ENCODE data around the gene LIPH.
"Not testable (repeated sequence)": the region's sequence is repeated elsewhere in the genome, so short reads cannot be mapped to it uniquely, and the experiment has no call there.

The LIPH gene

GRCh38 chr3:185552358-185552877 is at the start of gene LIPH:
TSS of gene LIPH (minus strand) at chr3:185552588. CDS start at chr3:185552471, 117 bp downstream.
- peak; percentile 3 for DNase-seq

- no peak for DNase-seq
Observed at GRCh38 chr3:185595526-185595925, 43.1 kb upstream of the LIPH start.

GRCh38 chr3:185594073-185594472 is 41.7 kb upstream of the LIPH start:
- DNase-seq = no peak

- DNase-seq = no peak
Observed at GRCh38 chr3:185586686-185587039, 34.3 kb upstream of the LIPH start.

GRCh38 chr3:185585859-185586685 is 33.7 kb upstream of the LIPH start, which contains the start of gene SENP2:
TSS of gene SENP2 (plus strand) at chr3:185586295. CDS start at chr3:185586414, 119 bp downstream.
- peak; percentile 99 for DNase-seq

- DNase-seq = no peak
Observed at GRCh38 chr3:185585518-185585858, 33.1 kb upstream of the LIPH start.

- no peak for DNase-seq
Observed at GRCh38 chr3:185584686-185585085, 32.3 kb upstream of the LIPH start.

GRCh38 chr3:185583925-185584324 is 31.5 kb upstream of the LIPH start:
- DNase-seq = no peak

GRCh38 chr3:185582871-185583270 is 30.5 kb upstream of the LIPH start:
- no peak for DNase-seq

GRCh38 chr3:185582236-185582635 is 29.8 kb upstream of the LIPH start:
- DNase-seq = no peak

GRCh38 chr3:185575108-185575869 is 22.9 kb upstream of the LIPH start:
- peak; percentile 3 for DNase-seq

- DNase-seq = no peak
Observed at GRCh38 chr3:185572183-185572582, 19.8 kb upstream of the LIPH start.

- no peak for DNase-seq
Observed at GRCh38 chr3:185561958-185562357, 9.6 kb upstream of the LIPH start.

GRCh38 chr3:185561374-185561943 is 9.1 kb upstream of the LIPH start:
- DNase-seq = no peak

- DNase-seq = no peak
Observed at GRCh38 chr3:185560676-185561075, 8.3 kb upstream of the LIPH start.

GRCh38 chr3:185559706-185560090 is 7.3 kb upstream of the LIPH start:
- DNase-seq = no peak

- no peak for DNase-seq
Observed at GRCh38 chr3:185558395-185558794, 6.0 kb upstream of the LIPH start.

- DNase-seq = not testable (repeated sequence)
Observed at GRCh38 chr3:185556640-185557039, 4.3 kb upstream of the LIPH start.

GRCh38 chr3:185555860-185556347 is 3.5 kb upstream of the LIPH start:
- no peak for DNase-seq

GRCh38 chr3:185555101-185555501 is 2.7 kb upstream of the LIPH start:
- DNase-seq = no peak

- no peak for DNase-seq
Observed at GRCh38 chr3:185549651-185550111, 2.7 kb downstream of the LIPH start.

- no peak for DNase-seq
Observed at GRCh38 chr3:185549122-185549521, 3.3 kb downstream of the LIPH start.

- DNase-seq = no peak
Observed at GRCh38 chr3:185540695-185541094, 11.7 kb downstream of the LIPH start.

All from stimulated activated naive CD4-positive, alpha-beta T cell treated with Interleukin-2 at 50 U/mL for 16 hours (primary cell).